Activated T-helper 1 cell treated with anti-CD3 and anti-CD28 coated beads, Interleukin-2, amount 50 U/mL, for 16 hours (primary cell): Measurements from ENCODE around the gene TANGO2.
A peak's percentile ranks its signal among the peaks of the same experiment; 100 is the strongest.
"Not testable (repeated sequence)": the region's sequence is repeated elsewhere in the genome, so short reads cannot be mapped to it uniquely, and the experiment has no call there.

Experiments used
- DNase-seq, 2 donors: peaks; one replicate each; pipeline ENCODE4 v3.0.0-alpha.2; 2020; ENCODE audit warnings: low read depth in 1 of 2, low spot score in 1 of 2

Gene TANGO2

GRCh38 chr22:20062043-20062765 lies 41.3 kb downstream of the TANGO2 start:
- DNase-seq: no peak

- DNase-seq: no peak
Observed at GRCh38 chr22:20062766-20063083, 41.8 kb downstream of the TANGO2 start.

- no peak for DNase-seq
Observed at GRCh38 chr22:20063271-20064139, 42.6 kb downstream of the TANGO2 start.

- DNase-seq: no peak
Observed at GRCh38 chr22:20064140-20064480, 43.2 kb downstream of the TANGO2 start.

GRCh38 chr22:20064545-20065262 lies 43.8 kb downstream of the TANGO2 start:
- DNase-seq: no peak

GRCh38 chr22:20065896-20066616 lies 45.1 kb downstream of the TANGO2 start:
- no peak for DNase-seq

GRCh38 chr22:20066617-20067383 lies 45.9 kb downstream of the TANGO2 start:
- no peak for DNase-seq

- not testable (repeated sequence) for DNase-seq
Observed at GRCh38 chr22:20067384-20067682, 46.4 kb downstream of the TANGO2 start.

- no peak for DNase-seq
Observed at GRCh38 chr22:20068640-20069039, 47.7 kb downstream of the TANGO2 start.

GRCh38 chr22:20069331-20070042 lies 48.6 kb downstream of the TANGO2 start:
- DNase-seq: no peak

GRCh38 chr22:20071524-20071972 lies 50.6 kb downstream of the TANGO2 start:
- DNase-seq: no peak

- DNase-seq: no peak
Observed at GRCh38 chr22:20076627-20077172, 55.8 kb downstream of the TANGO2 start.

- DNase-seq: peak; percentile 31 to 68
Observed at GRCh38 chr22:20079745-20080444, 59.0 kb downstream of the TANGO2 start, which contains the start of gene DGCR8. Gene DGCR8, plus strand, starts transcription at chr22:20080241. Its CDS starts 5,723 bp downstream, at chr22:20085964.

GRCh38 chr22:20080445-20080775 lies 59.5 kb downstream of the TANGO2 start:
- DNase-seq: peak; percentile 42 to 63

GRCh38 chr22:20080776-20081654 lies 60.1 kb downstream of the TANGO2 start:
- DNase-seq: no peak

- DNase-seq: no peak
Observed at GRCh38 chr22:20083157-20083890, 62.4 kb downstream of the TANGO2 start.

GRCh38 chr22:20083891-20084546 lies 63.1 kb downstream of the TANGO2 start:
- DNase-seq: no peak
